NCI-H2196 treated with DMSO at 0.1 percent for 48 hours (cell line): ENCODE results near the gene SART1.
A peak's percentile ranks its signal among the peaks of the same experiment; 100 is the strongest.
"Not testable (repeated sequence)": the region's sequence is repeated elsewhere in the genome, so short reads cannot be mapped to it uniquely, and the experiment has no call there.

Experiments
- DNase-seq: peaks from one replicate; lab custom pipeline; 2025; ENCODE audit not compliant: unreplicated experiment; lab: John Stamatoyannopoulos, UW

Gene SART1

GRCh38 chr11:66015454-66015881 is 53.9 kb downstream of the SART1 start:
- no peak for DNase-seq

- no peak for DNase-seq
Measured at GRCh38 chr11:66015936-66016792, 54.6 kb downstream of the SART1 start.

GRCh38 chr11:66016793-66017177 is 55.3 kb downstream of the SART1 start:
- DNase-seq, result no peak

GRCh38 chr11:66017321-66017720 is 55.8 kb downstream of the SART1 start:
- no peak for DNase-seq

- DNase-seq, result no peak
Measured at GRCh38 chr11:66020212-66020611, 58.7 kb downstream of the SART1 start.

GRCh38 chr11:66020618-66021357 is 59.3 kb downstream of the SART1 start:
- no peak for DNase-seq

- DNase-seq, result peak; percentile 31
Measured at GRCh38 chr11:66022401-66023185, 61.1 kb downstream of the SART1 start.

GRCh38 chr11:66023186-66023440 is 61.6 kb downstream of the SART1 start:
- DNase-seq, result not testable (repeated sequence)

GRCh38 chr11:66026017-66026529 is 64.5 kb downstream of the SART1 start, which contains the start of gene CATSPER1:
TSS of gene CATSPER1 (minus strand) at chr11:66026479. CDS start at chr11:66026379, 100 bp downstream.
- DNase-seq, result no peak
